Astrocyte (in vitro differentiated cells and primary cell): ENCODE measurements around the gene CFAP161. TPM values are rescaled to one million over a fixed set of nuclear protein-coding genes. Genes with fewer than 3 reads are reported as not detected.

Source experiments
- DNase-seq: peaks from one replicate; pipeline ENCODE4 v3.0.0-alpha.2; 2010; ENCODE audit warnings: low read depth
- FAIRE-seq: peaks from 2 replicates; lab custom pipeline; 2011; peaks lifted over from hg19 to GRCh38; lab: Jason Lieb, UNC
- H2AFZ ChIP-seq: 2 replicates; pipeline ENCODE4 v1.6.0; 2012; ENCODE audit warnings: low read depth, low read length, inconsistent platforms
- H3K27ac ChIP-seq: 2 replicates; pipeline ENCODE4 v1.5.1; 2011; ENCODE audit warnings: low read depth, low read length, inconsistent platforms
- H3K27me3 ChIP-seq: 2 replicates; pipeline ENCODE4 v1.6.0; 2011; ENCODE audit warnings: low read length, inconsistent platforms; ENCODE audit not compliant: insufficient read depth
- H3K36me3 ChIP-seq: 2 replicates; pipeline ENCODE4 v1.5.1; 2011; ENCODE audit warnings: low read length, inconsistent platforms; ENCODE audit not compliant: insufficient read depth
- H3K4me1 ChIP-seq: 2 replicates; pipeline ENCODE4 v1.5.1; 2011; ENCODE audit warnings: low read length, inconsistent platforms; ENCODE audit not compliant: insufficient read depth
- H3K4me2 ChIP-seq: 2 replicates; pipeline ENCODE4 v1.6.0; 2012; ENCODE audit warnings: low read length, inconsistent platforms
- H3K4me3 ChIP-seq: 2 replicates; pipeline ENCODE4 v1.5.1; 2011; ENCODE audit warnings: low read depth, mild to moderate bottlenecking, low read length, inconsistent platforms; ENCODE audit not compliant: insufficient read depth
- H3K79me2 ChIP-seq: 2 replicates; pipeline ENCODE4 v1.6.0; 2012; ENCODE audit warnings: mild to moderate bottlenecking, low read length, inconsistent platforms; ENCODE audit not compliant: insufficient read depth
- H3K9ac ChIP-seq: 2 replicates; pipeline ENCODE4 v1.6.0; 2012; ENCODE audit warnings: mild to moderate bottlenecking, low read length, inconsistent platforms
- H3K9me3 ChIP-seq: 2 replicates; pipeline ENCODE4 v1.5.1; 2012; ENCODE audit warnings: low read depth, mild to moderate bottlenecking, low read length, inconsistent platforms; ENCODE audit not compliant: insufficient read depth
- H4K20me1 ChIP-seq: 2 replicates; pipeline ENCODE4 v1.6.0; 2012; ENCODE audit warnings: low read length, inconsistent platforms; ENCODE audit not compliant: insufficient read depth
- H3K27ac Mint-ChIP-seq: one replicate; pipeline ENCODE4 v1.8.0; 2021; ENCODE audit warnings: mild to moderate bottlenecking, mixed read lengths; ENCODE audit not compliant: unreplicated experiment
- H3K27me3 Mint-ChIP-seq: one replicate; pipeline ENCODE4 v1.8.0; 2021; ENCODE audit warnings: low read depth, mixed read lengths; ENCODE audit not compliant: unreplicated experiment
- H3K36me3 Mint-ChIP-seq: one replicate; pipeline ENCODE4 v1.8.0; 2021; ENCODE audit warnings: low read depth, mixed read lengths; ENCODE audit not compliant: unreplicated experiment
- H3K4me1 Mint-ChIP-seq: one replicate; pipeline ENCODE4 v1.8.0; 2021; ENCODE audit warnings: low read depth, mixed read lengths; ENCODE audit not compliant: unreplicated experiment
- H3K4me3 Mint-ChIP-seq: one replicate; pipeline ENCODE4 v1.8.0; 2021; ENCODE audit warnings: mild to moderate bottlenecking, moderate library complexity, mixed read lengths; ENCODE audit not compliant: unreplicated experiment
- H3K9me3 Mint-ChIP-seq: one replicate; pipeline ENCODE4 v1.8.0; 2021; ENCODE audit warnings: mild to moderate bottlenecking, mixed read lengths; ENCODE audit not compliant: unreplicated experiment
- CTCF ChIP-seq: IDR thresholded peaks from 2 replicates; pipeline ENCODE4 v1.5.1; 2011; ENCODE audit warnings: low read depth, mild to moderate bottlenecking, inconsistent platforms, low read length, moderate library complexity; ENCODE audit not compliant: insufficient read depth
- EZH2 ChIP-seq: IDR thresholded peaks from 2 replicates; pipeline ENCODE4 v1.6.1; 2012; ENCODE audit warnings: mild to moderate bottlenecking, low read length, inconsistent platforms; ENCODE audit not compliant: insufficient read depth
- total RNA-seq: library from RNA; stranded (reverse); gene quantifications from 2 replicates; pipeline ENCODE4 v1.2.1, GENCODE V29; 2021

The CFAP161 gene
- total RNA-seq, 1 donor from 2014 or later, result 0.27 TPM

GRCh38 chr15:81163961-81164800, 30.1 kb downstream of the CFAP161 start:
- no peaks in the 10 kb centered on the region for H3K9me3 ChIP-seq
- Mint-ChIP-seq H3K36me3 (no peaks in the 10 kb centered on the region), H3K9me3 (peaks cover 4% of the 10 kb centered on the region), H3K27ac (peak overlapping the region; percentile 26), H3K4me1 (peaks cover 25% of the 10 kb centered on the region), H3K27me3 (peaks cover 17% of the 10 kb centered on the region), H3K4me3 (no peak overlapping the region)
- peaks cover 10% of the 10 kb centered on the region for H3K4me1 ChIP-seq
- no peaks in the 10 kb centered on the region for H4K20me1 ChIP-seq
- DNase-seq, result peak; percentile 90
- H2AFZ ChIP-seq, result no peak overlapping the region
- peak overlapping the region; percentile 44 for H3K4me2 ChIP-seq
- H3K36me3 ChIP-seq, result no peaks in the 10 kb centered on the region
- TF ChIP-seq EZH2, result no peak
- no peak for TF ChIP-seq CTCF
- peaks cover 3% of the 10 kb centered on the region for H3K27me3 ChIP-seq
- no peak overlapping the region for H3K27ac ChIP-seq
- FAIRE-seq, result no peak
- H3K4me3 ChIP-seq, result no peak overlapping the region
- no peaks in the 10 kb centered on the region for H3K79me2 ChIP-seq
- no peak overlapping the region for H3K9ac ChIP-seq

GRCh38 chr15:81165535-81165934, 31.5 kb downstream of the CFAP161 start:
- TF ChIP-seq CTCF (no peak), EZH2 (no peak)
- Mint-ChIP-seq H3K4me1 (peaks cover 24% of the 10 kb centered on the region), H3K9me3 (peaks cover 4% of the 10 kb centered on the region), H3K27ac (no peak overlapping the region), H3K27me3 (peaks cover 13% of the 10 kb centered on the region), H3K4me3 (no peak overlapping the region), H3K36me3 (no peaks in the 10 kb centered on the region)
- Histone ChIP-seq H3K4me1 (peaks cover 7% of the 10 kb centered on the region), H3K4me2 (no peak overlapping the region), H3K9ac (no peak overlapping the region), H2AFZ (no peak overlapping the region), H3K4me3 (no peak overlapping the region), H3K27ac (no peak overlapping the region), H3K27me3 (peaks cover 3% of the 10 kb centered on the region), H3K9me3 (no peaks in the 10 kb centered on the region), H3K36me3 (no peaks in the 10 kb centered on the region), H3K79me2 (no peaks in the 10 kb centered on the region), H4K20me1 (no peaks in the 10 kb centered on the region)
- DNase-seq, result no peak
- no peak for FAIRE-seq
